NCI-H2107 treated with DMSO at 0.1 percent for 48 hours (cell line): ENCODE data around the gene DGKI.

ENCODE experiments used
- DNase-seq: peaks from one replicate; lab custom pipeline; 2025; ENCODE audit not compliant: unreplicated experiment; lab: John Stamatoyannopoulos, UW

The DGKI gene

GRCh38 chr7:137439829-137440825 lies 406.6 kb downstream of the DGKI start:
- DNase-seq: no peak

GRCh38 chr7:137434946-137435345 lies 411.8 kb downstream of the DGKI start:
- DNase-seq: no peak

GRCh38 chr7:137434530-137434929 lies 412.2 kb downstream of the DGKI start:
- DNase-seq: no peak

GRCh38 chr7:137423321-137423720 lies 423.5 kb downstream of the DGKI start:
- DNase-seq: no peak

GRCh38 chr7:137421366-137421765 lies 425.4 kb downstream of the DGKI start:
- DNase-seq: no peak

GRCh38 chr7:137418841-137419240 lies 427.9 kb downstream of the DGKI start:
- DNase-seq: no peak

GRCh38 chr7:137417464-137417863 lies 429.3 kb downstream of the DGKI start:
- DNase-seq: no peak

GRCh38 chr7:137413901-137414300 lies 432.9 kb downstream of the DGKI start:
- no peak for DNase-seq

GRCh38 chr7:137411446-137411845 lies 435.3 kb downstream of the DGKI start:
- no peak for DNase-seq

GRCh38 chr7:137408126-137408525 lies 438.6 kb downstream of the DGKI start:
- DNase-seq: no peak

- DNase-seq: no peak
Observed at GRCh38 chr7:137407078-137407477, 439.7 kb downstream of the DGKI start.

GRCh38 chr7:137404660-137405317 lies 442.0 kb downstream of the DGKI start:
- DNase-seq: no peak

GRCh38 chr7:137403353-137403695 lies 443.4 kb downstream of the DGKI start:
- DNase-seq: no peak

- DNase-seq: no peak
Observed at GRCh38 chr7:137402536-137403352, 444.0 kb downstream of the DGKI start.

GRCh38 chr7:137399827-137400823 lies 446.6 kb downstream of the DGKI start:
- no peak for DNase-seq

- DNase-seq: no peak
Observed at GRCh38 chr7:137396051-137396450, 450.7 kb downstream of the DGKI start.

GRCh38 chr7:137395420-137395819 lies 451.4 kb downstream of the DGKI start:
- no peak for DNase-seq

- DNase-seq: no peak
Observed at GRCh38 chr7:137393570-137393969, 453.2 kb downstream of the DGKI start.

- peak; percentile 67 for DNase-seq
Observed at GRCh38 chr7:137390076-137390475, 456.7 kb downstream of the DGKI start.

- no peak for DNase-seq
Observed at GRCh38 chr7:137388916-137389315, 457.9 kb downstream of the DGKI start.
